Effector CD8-positive, alpha-beta T cell (primary cell): ENCODE measurements around the gene TIGD3.
A peak's percentile ranks its signal among the peaks of the same experiment; 100 is the strongest.

ENCODE experiments used
- DNase-seq: peaks from one replicate; lab custom pipeline; 2025; lab: John Stamatoyannopoulos, UW

TIGD3 gene

GRCh38 chr11:65370659-65371049, 16.1 kb downstream of the TIGD3 start:
- no peak for DNase-seq

- no peak for DNase-seq
Observed at GRCh38 chr11:65373839-65374580, 19.5 kb downstream of the TIGD3 start.

GRCh38 chr11:65375012-65375411, 20.5 kb downstream of the TIGD3 start:
- no peak for DNase-seq

GRCh38 chr11:65376138-65376713, 21.7 kb downstream of the TIGD3 start:
- no peak for DNase-seq

- no peak for DNase-seq
Observed at GRCh38 chr11:65377036-65377435, 22.5 kb downstream of the TIGD3 start.

- DNase-seq, result no peak
Observed at GRCh38 chr11:65377777-65378176, 23.2 kb downstream of the TIGD3 start.

GRCh38 chr11:65378208-65378927, 23.8 kb downstream of the TIGD3 start:
- no peak for DNase-seq

- DNase-seq, result no peak
Observed at GRCh38 chr11:65378928-65379638, 24.5 kb downstream of the TIGD3 start.

GRCh38 chr11:65379698-65380459, 25.3 kb downstream of the TIGD3 start:
- DNase-seq, result no peak

- DNase-seq, result no peak
Observed at GRCh38 chr11:65380460-65381119, 26.0 kb downstream of the TIGD3 start.

- DNase-seq, result no peak
Observed at GRCh38 chr11:65381716-65382032, 27.1 kb downstream of the TIGD3 start.

GRCh38 chr11:65382033-65382803, 27.7 kb downstream of the TIGD3 start, which contains the start of gene SLC25A45:
TSS of gene SLC25A45 (minus strand) at chr11:65382646. CDS start at chr11:65381951, 695 bp downstream.
- peak; percentile 79 for DNase-seq

- DNase-seq, result no peak
Observed at GRCh38 chr11:65382804-65383368, 28.3 kb downstream of the TIGD3 start.

- DNase-seq, result no peak
Observed at GRCh38 chr11:65383778-65384177, 29.2 kb downstream of the TIGD3 start.

- no peak for DNase-seq
Observed at GRCh38 chr11:65384301-65384889, 29.8 kb downstream of the TIGD3 start.

- peak; percentile 86 for DNase-seq
Observed at GRCh38 chr11:65386307-65387140, 32.0 kb downstream of the TIGD3 start, which contains the start of gene FRMD8. TSS of gene FRMD8 (plus strand) at chr11:65386637. CDS start at chr11:65387037, 400 bp downstream.

GRCh38 chr11:65388731-65389130, 34.2 kb downstream of the TIGD3 start:
- DNase-seq, result no peak

GRCh38 chr11:65389294-65389980, 34.9 kb downstream of the TIGD3 start:
- no peak for DNase-seq
